Left renal pelvis (tissue), 4 donors: ENCODE results near the gene SF3B2. TPM values are rescaled to one million over a fixed set of nuclear protein-coding genes. Genes with fewer than 3 reads are reported as not detected.

Source experiments
- DNase-seq, 4 donors: peaks; one replicate each; pipeline ENCODE4 v3.0.0-alpha.2; 2013; ENCODE audit warnings: low read depth in 4 of 4, low spot score in 3 of 4
- polyA plus RNA-seq, 4 donors: library from polyadenylated mRNA; unstranded; fragments of 120-200 nt; gene quantifications; one replicate each; pipeline ENCODE4 v1.2.1, GENCODE V29; 2013; ENCODE audit not compliant: insufficient read length in 4 of 4

The SF3B2 gene
- polyA plus RNA-seq, 4 donors, result 185 to 261 (median 236) TPM

GRCh38 chr11:66047541-66048365 lies 4.4 kb upstream of the SF3B2 start:
- DNase-seq, result no peak

GRCh38 chr11:66048547-66049323 lies 3.4 kb upstream of the SF3B2 start, which contains the start of gene GAL3ST3:
TSS of gene GAL3ST3 (minus strand) at chr11:66049161. CDS start at chr11:66045415, 3,746 bp downstream.
- DNase-seq, result no peak

- no peak for DNase-seq
Measured at GRCh38 chr11:66050581-66051231, 1.5 kb upstream of the SF3B2 start.

GRCh38 chr11:66051371-66051765 lies 796 bp upstream of the SF3B2 start:
- DNase-seq, result no peak

GRCh38 chr11:66052664-66052982 lies 459 bp downstream of the SF3B2 start:
- no peak for DNase-seq

- no peak for DNase-seq
Measured at GRCh38 chr11:66055021-66055420, 2.9 kb downstream of the SF3B2 start.

- no peak for DNase-seq
Measured at GRCh38 chr11:66056501-66056900, 4.3 kb downstream of the SF3B2 start.

- DNase-seq, result no peak
Measured at GRCh38 chr11:66059966-66060680, 8.0 kb downstream of the SF3B2 start.

GRCh38 chr11:66061268-66061667 lies 9.1 kb downstream of the SF3B2 start:
- no peak for DNase-seq

GRCh38 chr11:66062408-66062807 lies 10.2 kb downstream of the SF3B2 start:
- DNase-seq, result no peak

- DNase-seq, result no peak
Measured at GRCh38 chr11:66063900-66064299, 11.7 kb downstream of the SF3B2 start.

GRCh38 chr11:66064571-66064970 lies 12.4 kb downstream of the SF3B2 start:
- no peak for DNase-seq

GRCh38 chr11:66066751-66067150 lies 14.6 kb downstream of the SF3B2 start:
- DNase-seq, result no peak

GRCh38 chr11:66067640-66068039 lies 15.5 kb downstream of the SF3B2 start:
- no peak for DNase-seq

GRCh38 chr11:66068154-66068821 lies 16.1 kb downstream of the SF3B2 start:
- DNase-seq, result no peak

GRCh38 chr11:66068923-66069714 lies 17.0 kb downstream of the SF3B2 start:
- DNase-seq, result no peak

- no peak for DNase-seq
Measured at GRCh38 chr11:66069715-66070603, 17.8 kb downstream of the SF3B2 start, which contains the start of gene PACS1. TSS of gene PACS1 (plus strand) at chr11:66070272. CDS start at chr11:66070487, 215 bp downstream.
